HepG2 (cell line): ENCODE data around the gene PITHD1. TPM values are rescaled to one million over a fixed set of nuclear protein-coding genes. Genes with fewer than 3 reads are reported as not detected.

Source experiments
- ARHGAP35 ChIP-seq: sonication (generic); formaldehyde crosslinking; IDR thresholded peaks from 2 replicates; pipeline ENCODE4 v1.9.0; 2022; ENCODE audit warnings: mild to moderate bottlenecking, inconsistent platforms, moderate library complexity, missing genetic modification reagents, borderline replicate concordance
- ATF3 ChIP-seq: sonication (generic); formaldehyde crosslinking; IDR thresholded peaks from 2 replicates; pipeline ENCODE4 v1.4.0; 2020; ENCODE audit warnings: missing genetic modification reagents
- FLYWCH1 ChIP-seq: sonication (generic); formaldehyde crosslinking; IDR thresholded peaks from 2 replicates; pipeline ENCODE4 v1.8.1; 2023; ENCODE audit warnings: mild to moderate bottlenecking, missing genetic modification reagents
- GRHL1 ChIP-seq: sonication (generic); formaldehyde crosslinking; conservative IDR thresholded peaks from 2 replicates; pipeline ENCODE4 v1.8.0; 2022; ENCODE audit warnings: missing genetic modification reagents
- GTF2F1 ChIP-seq: fragments of 150-350 bp; IDR thresholded peaks from 2 replicates; pipeline ENCODE4 v1.6.1; 2014; ENCODE audit warnings: low read length
- KAT2B ChIP-seq: fragments of 150-350 bp; IDR thresholded peaks from 2 replicates; pipeline ENCODE4 v1.6.1; 2014; ENCODE audit warnings: low read depth, low read length, borderline replicate concordance
- KAT7 ChIP-seq: IDR thresholded peaks from 2 replicates; pipeline ENCODE4 v1.6.1; 2018; ENCODE audit warnings: borderline replicate concordance, missing compliant biosample characterization
- KMT2B ChIP-seq: IDR thresholded peaks from 2 replicates; pipeline ENCODE4 v1.6.1; 2016; ENCODE audit warnings: missing genetic modification reagents, missing compliant biosample characterization
- NAIF1 ChIP-seq: sonication (generic); formaldehyde crosslinking; IDR thresholded peaks from 2 replicates; pipeline ENCODE4 v1.5.0; 2020; ENCODE audit warnings: mild to moderate bottlenecking, missing genetic modification reagents, borderline replicate concordance
- PBX3 ChIP-seq: sonication (generic); formaldehyde crosslinking; IDR thresholded peaks from 2 replicates; pipeline ENCODE4 v1.8.1; 2023; ENCODE audit warnings: missing genetic modification reagents, inconsistent platforms, borderline replicate concordance
- REPIN1 ChIP-seq: sonication (generic); formaldehyde crosslinking; IDR thresholded peaks from 2 replicates; pipeline ENCODE4 v1.8.0; 2022; ENCODE audit warnings: missing genetic modification reagents, low read depth, mild to moderate bottlenecking, borderline replicate concordance
- SMAD3 ChIP-seq: sonication (generic); formaldehyde crosslinking; IDR thresholded peaks from 2 replicates; pipeline ENCODE4 v1.4.0; 2020; ENCODE audit warnings: missing genetic modification reagents
- TFAP4 ChIP-seq: sonication (generic); IDR thresholded peaks from 2 replicates; pipeline ENCODE4 v1.6.1; 2016; ENCODE audit warnings: low read depth, borderline replicate concordance
- ZNF264 ChIP-seq: sonication (generic); formaldehyde crosslinking; IDR thresholded peaks from 2 replicates; pipeline ENCODE4 v1.4.0; 2020; ENCODE audit warnings: missing genetic modification reagents
- ZNF703 ChIP-seq: sonication (generic); formaldehyde crosslinking; IDR thresholded peaks from 2 replicates; pipeline ENCODE4 v1.5.1; 2020; ENCODE audit warnings: missing genetic modification reagents, mild to moderate bottlenecking, moderate library complexity, borderline replicate concordance
- ZUFSP ChIP-seq: sonication (generic); formaldehyde crosslinking; IDR thresholded peaks from 2 replicates; pipeline ENCODE4 v1.9.0; 2021; ENCODE audit warnings: missing genetic modification reagents, mild to moderate bottlenecking, borderline replicate concordance
- polyA plus RNA-seq, 8 experiments: library from polyadenylated mRNA; depleted of rRNA in 3 of 8; stranded (reverse) in 7 of 8; unstranded in 1 of 8; fragments of >200 nt; fragmentation: Illumina TruSeq in 4 of 8; extraction: Trizol in 4 of 8; gene quantifications; 2 replicates each; pipeline versions ENCODE4 v1.2.1 to v1.2.3, GENCODE V29; 2011 to 2016; ENCODE audit warnings: low read depth in 4 of 8, missing spikeins in 1 of 8, mixed read lengths in 1 of 8; ENCODE audit not compliant: insufficient read depth in 1 of 8
- total RNA-seq, 5 experiments: library from RNA; depleted of rRNA; stranded (reverse); fragments of >200 nt; fragmentation: Illumina TruSeq; extraction: Trizol; gene quantifications; 2 replicates each; pipeline ENCODE4 v1.2.3, GENCODE V29; 2016; ENCODE audit warnings: low read depth in 1 of 5

PITHD1 gene
- total and polyA plus RNA-seq, 2 of the 13 experiments (the other 11 are each of a cell fraction or from before 2014, with no cell fraction given), result 28.0 to 37.3 TPM

- TF ChIP-seq GRHL1 (CRISPR knock-in tag), result no peak
- TF ChIP-seq ZUFSP (CRISPR knock-in tag), result no peak
- no peak for TF ChIP-seq KAT2B
- no peak for TF ChIP-seq GTF2F1
- peak; percentile 71 for TF ChIP-seq REPIN1 (CRISPR knock-in tag)
- TF ChIP-seq ZNF264 (CRISPR knock-in tag), result no peak
- no peak for TF ChIP-seq ARHGAP35 (CRISPR knock-in tag)
- TF ChIP-seq KAT7 (CRISPR knock-in tag), result peak; percentile 68; the same call in 1 of the 2 replicates
- TF ChIP-seq NAIF1, result no peak
- no peak for TF ChIP-seq ATF3 (CRISPR knock-in tag)
- TF ChIP-seq FLYWCH1, result peak; percentile 55; the same call in 1 of the 2 replicates
- 0 out of 2 replicates have a peak, but pooled peaks have one; percentile 15 for TF ChIP-seq SMAD3
- no peak; the same call in 1 of the 2 replicates for TF ChIP-seq TFAP4
- no peak for TF ChIP-seq ZNF703 (CRISPR knock-in tag)
- no peak for TF ChIP-seq PBX3
- TF ChIP-seq KMT2B, result no peak
Observed at GRCh38 chr1:23790696-23791515, 12.7 kb downstream of the PITHD1 start, which contains the start of gene LYPLA2 (continued).
